ENCODE measurements around the gene PRKG2. TPM values are rescaled to one million over a fixed set of nuclear protein-coding genes. Genes with fewer than 3 reads are reported as not detected.

PRKG2 gene
- total and polyA plus RNA-seq, 8 donors: 0.59 to 4.9 (median 0.90) TPM

DNA sequence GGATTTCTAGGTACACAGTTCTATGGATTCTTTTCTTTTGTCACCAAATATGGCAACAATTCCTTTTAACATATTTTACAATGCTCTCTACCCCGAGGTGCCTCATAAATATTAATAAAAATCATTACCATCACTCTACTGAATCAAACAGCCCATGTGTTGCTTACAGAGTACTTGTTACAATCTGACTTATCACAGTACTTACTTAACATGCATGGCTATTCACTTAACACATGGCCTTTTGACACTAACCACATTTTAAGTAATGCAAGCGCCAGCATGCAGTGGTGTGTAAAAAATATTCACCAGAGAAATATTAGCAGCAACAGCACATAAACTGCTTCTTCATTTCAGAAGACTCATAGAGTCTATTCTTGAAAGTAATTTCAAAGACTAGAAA, 119.6 kb downstream of the PRKG2 start:
- FAIRE-seq: no peak
- WGBS, 2 donors: 58 to 72% methylated on average over 2 of the region's 2 CpGs
- H3K4me1 ChIP-seq: no peaks in the 10 kb centered on the region

GRCh38 chr4:81093720-81094401, 121.2 kb downstream of the PRKG2 start:
- Histone ChIP-seq H3K4me3 (no peak overlapping the region), H3K4me1 (no peaks in the 10 kb centered on the region), H3K36me3 (no peaks in the 10 kb centered on the region), H3K9me3 (no peaks in the 10 kb centered on the region), H3K27me3 (no peaks in the 10 kb centered on the region), H3K27ac (no peak overlapping the region)
- DNase-seq: no peak
- TF ChIP-seq, protein P1, sequence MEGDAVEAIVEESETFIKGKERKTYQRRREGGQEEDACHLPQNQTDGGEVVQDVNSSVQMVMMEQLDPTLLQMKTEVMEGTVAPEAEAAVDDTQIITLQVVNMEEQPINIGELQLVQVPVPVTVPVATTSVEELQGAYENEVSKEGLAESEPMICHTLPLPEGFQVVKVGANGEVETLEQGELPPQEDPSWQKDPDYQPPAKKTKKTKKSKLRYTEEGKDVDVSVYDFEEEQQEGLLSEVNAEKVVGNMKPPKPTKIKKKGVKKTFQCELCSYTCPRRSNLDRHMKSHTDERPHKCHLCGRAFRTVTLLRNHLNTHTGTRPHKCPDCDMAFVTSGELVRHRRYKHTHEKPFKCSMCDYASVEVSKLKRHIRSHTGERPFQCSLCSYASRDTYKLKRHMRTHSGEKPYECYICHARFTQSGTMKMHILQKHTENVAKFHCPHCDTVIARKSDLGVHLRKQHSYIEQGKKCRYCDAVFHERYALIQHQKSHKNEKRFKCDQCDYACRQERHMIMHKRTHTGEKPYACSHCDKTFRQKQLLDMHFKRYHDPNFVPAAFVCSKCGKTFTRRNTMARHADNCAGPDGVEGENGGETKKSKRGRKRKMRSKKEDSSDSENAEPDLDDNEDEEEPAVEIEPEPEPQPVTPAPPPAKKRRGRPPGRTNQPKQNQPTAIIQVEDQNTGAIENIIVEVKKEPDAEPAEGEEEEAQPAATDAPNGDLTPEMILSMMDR (IDR thresholded peaks at IDR 0.05): no peak
- no peak for ATAC-seq
- intact Hi-C loops (cut with DNase I): no loop called here
- 56 to 68% methylated on average over 2 of the region's 2 CpGs for WGBS, 2 donors
- FAIRE-seq: no peak

More for the DNA sequence above, 119.6 kb downstream of the PRKG2 start:
- intact Hi-C loops (cut with DNase I): no loop called here
- DNase-seq: no peak
- H3K4me3 ChIP-seq: no peak overlapping the region
- H3K9me3 ChIP-seq: no peaks in the 10 kb centered on the region
- no peak for ATAC-seq
- TF ChIP-seq, protein P1 (IDR thresholded peaks at IDR 0.05): no peak
- H3K36me3 ChIP-seq: no peaks in the 10 kb centered on the region
- no peaks in the 10 kb centered on the region for H3K27me3 ChIP-seq
- H3K27ac ChIP-seq: no peak overlapping the region

DNA sequence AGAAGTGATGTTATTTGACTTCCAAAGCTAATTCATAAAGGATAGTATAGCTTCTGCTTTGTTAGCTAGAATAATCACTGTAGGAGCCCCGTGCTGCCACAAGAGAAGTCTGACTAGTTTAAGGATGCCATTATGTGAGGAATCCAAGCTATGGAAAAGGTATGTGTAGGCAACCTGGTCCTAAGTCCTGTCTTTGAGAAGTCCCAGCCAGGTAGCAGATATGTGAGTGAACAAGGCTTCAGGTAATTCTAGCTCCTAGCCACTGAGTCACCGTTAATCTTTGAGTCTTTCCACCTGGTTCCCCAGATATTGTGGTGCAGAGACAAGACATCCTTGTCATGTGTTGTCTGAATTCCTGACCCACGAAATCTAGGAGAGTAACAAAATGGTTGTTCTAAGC, 129.0 kb downstream of the PRKG2 start:
- TF ChIP-seq, protein P1 (IDR thresholded peaks at IDR 0.05): no peak
- FAIRE-seq: no peak
- ATAC-seq: no peak
- no peak for DNase-seq
- Histone ChIP-seq H3K27ac (no peak overlapping the region), H3K36me3 (no peaks in the 10 kb centered on the region), H3K4me3 (no peak overlapping the region), H3K4me1 (no peaks in the 10 kb centered on the region), H3K9me3 (no peaks in the 10 kb centered on the region), H3K27me3 (no peaks in the 10 kb centered on the region)
- intact Hi-C loops (cut with DNase I): no loop called here
- WGBS, 2 donors: 64 to 66% methylated on average over 3 of the region's 3 CpGs

DNA sequence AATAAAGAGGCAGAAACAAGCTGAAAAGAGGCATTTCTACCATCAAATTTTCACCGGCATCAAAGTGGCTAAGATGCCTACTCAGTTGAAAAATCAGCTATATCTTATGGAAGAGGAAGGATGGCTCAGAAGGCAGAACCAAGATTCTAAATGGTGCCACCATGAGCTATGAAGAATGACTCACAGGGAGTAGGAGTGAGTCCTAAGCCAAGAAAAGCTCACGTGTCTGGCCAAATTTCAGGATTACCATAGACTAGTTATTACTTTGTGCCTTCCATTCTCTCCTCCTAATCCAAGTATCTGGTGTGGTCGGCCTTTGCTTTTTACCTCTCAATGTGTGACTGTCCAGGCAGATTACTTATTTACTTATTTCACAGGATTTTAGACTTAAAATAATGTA, 129.7 kb downstream of the PRKG2 start:
- ATAC-seq: no peak
- Histone ChIP-seq H3K27me3 (no peaks in the 10 kb centered on the region), H3K4me1 (no peaks in the 10 kb centered on the region), H3K9me3 (no peaks in the 10 kb centered on the region), H3K36me3 (no peaks in the 10 kb centered on the region), H3K27ac (no peak overlapping the region), H3K4me3 (no peak overlapping the region)
- DNase-seq: no peak
- FAIRE-seq: no peak
- WGBS, 2 donors: 67 to 76% methylated on average over 3 of the region's 3 CpGs
- intact Hi-C loops (cut with DNase I): no loop called here
- TF ChIP-seq, protein P1 (IDR thresholded peaks at IDR 0.05): no peak

GRCh38 chr4:81084634-81085033, 130.4 kb downstream of the PRKG2 start:
- no peaks in the 10 kb centered on the region for H3K9me3 ChIP-seq
- WGBS, 2 donors: 68 to 69% methylated on average over 3 of the region's 3 CpGs
- TF ChIP-seq, protein P1 (IDR thresholded peaks at IDR 0.05): no peak
- no peaks in the 10 kb centered on the region for H3K4me1 ChIP-seq
- H3K27ac ChIP-seq: no peak overlapping the region
- H3K27me3 ChIP-seq: no peaks in the 10 kb centered on the region
- ATAC-seq (no peak), DNase-seq (no peak), FAIRE-seq (no peak)
- no peaks in the 10 kb centered on the region for H3K36me3 ChIP-seq
- H3K4me3 ChIP-seq: no peak overlapping the region
- intact Hi-C loops (cut with DNase I): no loop called here

Data from pancreas (tissue), 10 donors.